Measurements from ENCODE around the gene FAM3C. TPM values are rescaled to one million over a fixed set of nuclear protein-coding genes. Genes with fewer than 3 reads are reported as not detected.

FAM3C gene
- total and polyA plus RNA-seq, 2 donors (not counting 1 experiment from before 2014, with no cell fraction given): 38.7 to 75.4 TPM

DNA sequence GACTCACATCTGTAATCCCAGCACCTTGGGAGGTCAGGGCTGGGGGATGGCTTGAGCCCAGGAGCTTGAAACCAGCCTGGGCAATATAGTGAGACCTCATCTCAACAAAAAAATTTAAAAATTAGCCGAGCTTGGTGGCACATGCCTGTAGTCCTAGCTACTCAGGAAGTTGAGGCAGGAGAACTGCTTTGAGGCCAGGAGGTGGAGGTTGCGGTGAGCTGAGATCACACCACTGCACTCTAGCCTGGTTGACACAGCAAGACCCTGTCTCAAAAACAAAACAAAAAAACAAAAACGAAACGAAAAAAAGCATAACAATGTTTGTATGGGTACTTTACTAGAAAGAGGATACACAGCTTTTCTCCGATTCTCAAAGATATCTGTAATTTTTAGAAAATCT is 35.5 kb downstream of the FAM3C start:
- H3K4me3 Mint-ChIP-seq: no peak overlapping the region

DNA sequence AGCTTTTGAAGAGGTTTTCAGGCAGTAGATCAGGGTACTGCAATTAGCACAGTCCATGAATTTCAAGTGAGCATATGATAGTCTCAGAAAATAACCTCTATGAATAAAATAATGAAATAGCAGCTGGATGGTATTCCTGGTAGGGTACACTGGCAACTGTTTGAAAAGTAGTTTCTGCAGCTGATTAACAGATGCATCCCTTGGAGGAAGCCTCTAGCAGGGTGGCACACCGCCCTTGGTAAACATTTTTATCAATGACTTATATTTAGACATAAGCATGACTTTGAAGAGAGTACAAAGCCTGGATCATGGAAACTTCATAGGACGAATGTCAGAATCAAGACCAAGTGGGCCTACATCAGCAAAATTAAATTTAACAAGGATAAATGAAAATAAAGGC is 40.5 kb downstream of the FAM3C start:
- DNase-seq (no peak), ATAC-seq (ENCODE audit: low read depth) (no peak)
- H3K4me1 Mint-ChIP-seq: peaks cover 8% of the 10 kb centered on the region
- CTCF ChIA-PET: interaction anchor here (2.0 to 5.4 kb wide), 2 partner anchors 12 to 192 kb away, joined by 8 to 30 read pairs; no protein-coding TSS in a partner anchor
- no peaks in the 10 kb centered on the region for H3K9me3 ChIP-seq (ENCODE audit: control extremely low read depth in 1 of 3, control insufficient read depth in 2 of 3, insufficient read depth in 1 of 3, low read length in 2 of 3)
- H3K4me2 ChIP-seq (replicated peaks; ENCODE audit: low read depth, low read length, poor library complexity, severe bottlenecking): no peak overlapping the region
- POLR2A ChIA-PET: no interaction called here
- TF ChIP-seq, protein P1, sequence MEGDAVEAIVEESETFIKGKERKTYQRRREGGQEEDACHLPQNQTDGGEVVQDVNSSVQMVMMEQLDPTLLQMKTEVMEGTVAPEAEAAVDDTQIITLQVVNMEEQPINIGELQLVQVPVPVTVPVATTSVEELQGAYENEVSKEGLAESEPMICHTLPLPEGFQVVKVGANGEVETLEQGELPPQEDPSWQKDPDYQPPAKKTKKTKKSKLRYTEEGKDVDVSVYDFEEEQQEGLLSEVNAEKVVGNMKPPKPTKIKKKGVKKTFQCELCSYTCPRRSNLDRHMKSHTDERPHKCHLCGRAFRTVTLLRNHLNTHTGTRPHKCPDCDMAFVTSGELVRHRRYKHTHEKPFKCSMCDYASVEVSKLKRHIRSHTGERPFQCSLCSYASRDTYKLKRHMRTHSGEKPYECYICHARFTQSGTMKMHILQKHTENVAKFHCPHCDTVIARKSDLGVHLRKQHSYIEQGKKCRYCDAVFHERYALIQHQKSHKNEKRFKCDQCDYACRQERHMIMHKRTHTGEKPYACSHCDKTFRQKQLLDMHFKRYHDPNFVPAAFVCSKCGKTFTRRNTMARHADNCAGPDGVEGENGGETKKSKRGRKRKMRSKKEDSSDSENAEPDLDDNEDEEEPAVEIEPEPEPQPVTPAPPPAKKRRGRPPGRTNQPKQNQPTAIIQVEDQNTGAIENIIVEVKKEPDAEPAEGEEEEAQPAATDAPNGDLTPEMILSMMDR (IDR thresholded peaks at IDR 0.05): no peak
- TF ChIP-seq EZH2 (IDR thresholded peaks at IDR 0.05; ENCODE audit: borderline replicate concordance, insufficient read depth, low read depth, low read length, poor library complexity, severe bottlenecking): no peak
- H3K4me3 Mint-ChIP-seq: no peak overlapping the region
- no peak overlapping the region for H3K9ac ChIP-seq (ENCODE audit: low read length)
- no peak overlapping the region for H3K27ac ChIP-seq (ENCODE audit: low read length in 2 of 2)
- H3K79me2 ChIP-seq (ENCODE audit: control insufficient read depth, insufficient read depth, low read length): no peaks in the 10 kb centered on the region
- no peak overlapping the region for H2AFZ ChIP-seq (ENCODE audit: insufficient read depth, low read depth, low read length, poor library complexity, severe bottlenecking)
- peaks cover 6% of the 10 kb centered on the region for H4K20me1 ChIP-seq (ENCODE audit: control insufficient read depth, insufficient read depth, low read length, poor library complexity, severe bottlenecking)
- no CpG with 5 or more reads among the region's 2 CpGs for WGBS (ENCODE audit: insufficient coverage)
- no peaks in the 10 kb centered on the region for H3K27me3 Mint-ChIP-seq
- H3K4me3 ChIP-seq (ENCODE audit: control extremely low read depth in 1 of 5, extremely low read depth in 1 of 5, insufficient read depth in 1 of 5, low read depth in 2 of 5, low read length in 4 of 5): no peak overlapping the region
- H3K36me3 ChIP-seq (replicated peaks in 1 of 2; ENCODE audit: control extremely low read depth in 1 of 2, control insufficient read depth in 1 of 2, extremely low read depth in 1 of 2, insufficient read depth in 2 of 2, low read length in 1 of 2): peaks cover 16 to 91% of the 10 kb centered on the region in 2 experiments
- H3K9me3 Mint-ChIP-seq (ENCODE audit: insufficient read depth): no peaks in the 10 kb centered on the region
- intact Hi-C loops (cut with micrococcal nuclease): no loop called here
- no peaks in the 10 kb centered on the region for H3K4me1 ChIP-seq (ENCODE audit: control insufficient read depth in 2 of 2, insufficient read depth in 2 of 2, low read length in 2 of 2)
- H3K27me3 ChIP-seq (replicated peaks in 1 of 4; ENCODE audit: control extremely low read depth in 1 of 4, control insufficient read depth in 3 of 4, insufficient read depth in 4 of 4, low read length in 3 of 4): no peaks in the 10 kb centered on the region
- peak overlapping the region; percentile 32 for H3K27ac Mint-ChIP-seq

More for the DNA sequence above, 35.5 kb downstream of the FAM3C start:
- H3K9ac ChIP-seq (ENCODE audit: low read length): no peak overlapping the region
- peaks cover 15 to 88% of the 10 kb centered on the region in 2 experiments for H3K36me3 ChIP-seq (replicated peaks in 1 of 2; ENCODE audit: control extremely low read depth in 1 of 2, control insufficient read depth in 1 of 2, extremely low read depth in 1 of 2, insufficient read depth in 2 of 2, low read length in 1 of 2)
- no peaks in the 10 kb centered on the region for H3K9me3 ChIP-seq (ENCODE audit: control extremely low read depth in 1 of 3, control insufficient read depth in 2 of 3, insufficient read depth in 1 of 3, low read length in 2 of 3)
- no peak for ATAC-seq (ENCODE audit: low read depth)
- peaks cover 13% of the 10 kb centered on the region for H3K79me2 ChIP-seq (ENCODE audit: control insufficient read depth, insufficient read depth, low read length)
- no peak overlapping the region for H2AFZ ChIP-seq (ENCODE audit: insufficient read depth, low read depth, low read length, poor library complexity, severe bottlenecking)
- no peak overlapping the region for H3K4me2 ChIP-seq (replicated peaks; ENCODE audit: low read depth, low read length, poor library complexity, severe bottlenecking)
- H3K4me1 Mint-ChIP-seq: no peaks in the 10 kb centered on the region
- no peaks in the 10 kb centered on the region for H3K9me3 Mint-ChIP-seq (ENCODE audit: insufficient read depth)
- ChIA-PET POLR2A (no interaction called here), CTCF (interaction anchor here (1.2 to 3.8 kb wide), 4 partner anchors 23 to 187 kb away, joined by 3 to 17 read pairs (median 9); partner anchors contain the start of gene FAM3C)
- peak overlapping the region in 1 of 2 donors; percentile 11 for H3K27ac ChIP-seq (ENCODE audit: low read length in 2 of 2)
- H3K4me1 ChIP-seq (ENCODE audit: control insufficient read depth in 2 of 2, insufficient read depth in 2 of 2, low read length in 2 of 2): no peaks in the 10 kb centered on the region
- H4K20me1 ChIP-seq (ENCODE audit: control insufficient read depth, insufficient read depth, low read length, poor library complexity, severe bottlenecking): peaks cover 6% of the 10 kb centered on the region
- no peak overlapping the region for H3K27ac Mint-ChIP-seq
- DNase-seq: no peak
- H3K27me3 Mint-ChIP-seq: no peaks in the 10 kb centered on the region
- H3K4me3 ChIP-seq (ENCODE audit: control extremely low read depth in 1 of 5, extremely low read depth in 1 of 5, insufficient read depth in 1 of 5, low read depth in 2 of 5, low read length in 4 of 5): no peak overlapping the region
- no CpG with 5 or more reads among the region's 5 CpGs for WGBS (ENCODE audit: insufficient coverage)
- intact Hi-C loops (cut with micrococcal nuclease): loop anchor here (10.0 kb wide), 1 partner anchor 236 kb away; no protein-coding TSS in a partner anchor
- H3K27me3 ChIP-seq (replicated peaks in 1 of 4; ENCODE audit: control extremely low read depth in 1 of 4, control insufficient read depth in 3 of 4, insufficient read depth in 4 of 4, low read length in 3 of 4): no peaks in the 10 kb centered on the region
- no peak for TF ChIP-seq EZH2 (IDR thresholded peaks at IDR 0.05; ENCODE audit: borderline replicate concordance, insufficient read depth, low read depth, low read length, poor library complexity, severe bottlenecking)

Data from B cell (primary cell).